GM18519 (cell line): ENCODE data around the gene NSG2.
"Not testable (repeated sequence)": the region's sequence is repeated elsewhere in the genome, so short reads cannot be mapped to it uniquely, and the experiment has no call there.

ENCODE experiments used
- ATAC-seq: cut with Tn5 transposase; IDR thresholded peaks from one replicate; pipeline ENCODE4 v1.9.1; 2021; ENCODE audit warnings: mild to moderate bottlenecking, moderate library complexity; ENCODE audit not compliant: unreplicated experiment, low FRiP score

The NSG2 gene

DNA sequence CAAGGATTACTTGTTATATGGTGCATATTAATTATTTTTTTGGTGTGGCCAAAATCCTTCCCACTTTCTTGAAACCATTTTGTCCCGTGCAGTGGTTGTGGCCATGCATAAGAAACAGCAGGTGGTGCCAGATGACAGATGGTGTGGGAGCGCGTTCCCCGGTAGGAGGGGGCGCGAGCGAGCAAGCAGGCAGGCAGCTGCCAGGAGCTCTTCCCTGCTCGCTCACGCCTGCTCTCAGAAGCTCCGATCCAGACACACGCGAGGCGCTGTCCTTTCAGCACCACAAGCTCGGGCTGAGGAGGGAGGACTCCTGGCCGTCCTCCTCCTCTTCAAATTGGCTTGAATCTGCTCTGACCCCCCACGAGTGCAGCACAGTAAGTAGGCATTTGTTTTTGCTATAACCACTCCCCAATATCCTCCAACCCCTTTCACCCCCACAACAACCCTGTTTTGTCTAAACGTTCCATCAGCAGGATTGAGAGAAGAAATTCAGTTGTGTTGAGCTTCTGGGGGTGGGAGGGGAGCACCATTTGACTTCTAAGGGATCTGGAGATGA lies at the start of gene NSG2:
NSG2 (plus strand) TSS at position 237 of the 556 bp plus-strand sequence. CDS start 1,050 bp downstream, outside the sequence.
- ATAC-seq = no peak

DNA sequence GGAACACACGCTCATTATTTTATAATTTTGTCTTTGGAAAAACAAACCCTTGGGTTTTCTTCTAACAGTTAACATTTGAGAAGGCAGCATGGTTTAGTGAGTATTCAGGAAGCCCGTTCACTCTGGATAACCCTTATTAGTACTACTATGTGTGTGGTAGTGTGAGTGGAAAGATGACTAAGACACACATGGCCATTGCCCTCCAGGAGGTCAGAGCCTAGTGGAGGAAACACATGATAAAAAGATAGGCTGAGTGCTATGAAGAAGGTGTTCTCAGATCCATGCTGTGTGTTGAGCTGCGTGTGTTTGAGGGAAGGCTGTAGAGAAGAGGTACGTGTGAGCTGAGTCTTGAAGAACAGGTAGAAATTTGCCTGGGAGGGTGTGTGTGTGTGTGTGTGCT lies 48.2 kb upstream of the NSG2 start:
- no peak for ATAC-seq

DNA sequence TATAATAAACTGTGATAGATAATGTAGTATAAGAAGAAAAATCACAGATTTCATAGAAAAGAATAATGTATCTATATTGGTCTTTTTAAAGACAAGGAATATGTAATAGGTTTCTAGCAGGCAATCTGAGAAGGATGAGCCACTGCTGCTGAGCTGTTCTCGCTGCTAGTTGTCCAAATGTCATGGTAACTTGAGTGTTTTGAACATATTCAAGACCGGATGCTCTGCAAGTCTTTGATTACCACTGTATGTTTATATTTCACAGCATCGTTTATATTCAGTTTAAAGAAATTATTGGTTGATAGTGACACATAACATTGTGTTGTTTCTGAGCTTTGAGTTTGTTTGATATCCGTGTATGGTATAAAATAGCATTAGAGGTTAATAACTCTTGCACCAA lies 47.0 kb upstream of the NSG2 start:
- no peak for ATAC-seq

DNA sequence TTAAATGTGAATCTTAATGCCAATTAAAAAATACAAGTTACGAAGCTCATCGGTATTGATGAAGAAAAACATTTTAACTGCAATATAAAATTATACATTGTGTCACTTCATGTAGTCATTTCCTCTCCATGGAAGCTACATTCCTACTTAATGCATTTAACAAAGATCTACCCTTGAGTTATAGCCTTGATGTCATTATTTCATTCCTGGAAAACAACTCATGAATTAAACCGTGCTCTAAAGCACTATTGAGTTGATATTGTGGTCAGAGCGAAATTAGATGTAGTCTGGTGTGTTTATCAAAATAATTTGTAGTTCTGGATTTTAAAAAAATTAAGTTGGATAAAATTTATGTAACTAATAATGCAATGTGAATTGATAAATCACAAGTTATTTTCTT lies 45.4 kb upstream of the NSG2 start:
- no peak for ATAC-seq

DNA sequence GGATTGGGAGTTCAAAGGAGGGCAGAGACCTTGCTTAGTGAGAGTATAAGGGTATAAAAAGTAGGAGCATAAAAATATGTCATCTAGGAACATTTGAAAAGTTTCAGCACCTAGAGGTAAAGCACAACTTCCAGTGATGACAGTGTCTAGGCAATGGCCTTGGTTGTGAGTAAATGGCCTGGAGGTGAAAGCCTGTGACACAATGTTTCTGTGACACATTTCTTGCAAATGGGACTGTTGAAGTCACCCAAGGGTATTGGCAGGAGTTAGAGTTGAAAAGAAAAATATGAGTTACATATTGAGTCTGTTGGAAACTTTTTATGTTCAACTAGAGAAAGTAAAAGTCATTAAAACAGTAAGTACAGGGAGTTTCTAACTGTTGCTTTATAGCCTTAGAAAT lies 41.7 kb upstream of the NSG2 start:
- ATAC-seq = no peak

DNA sequence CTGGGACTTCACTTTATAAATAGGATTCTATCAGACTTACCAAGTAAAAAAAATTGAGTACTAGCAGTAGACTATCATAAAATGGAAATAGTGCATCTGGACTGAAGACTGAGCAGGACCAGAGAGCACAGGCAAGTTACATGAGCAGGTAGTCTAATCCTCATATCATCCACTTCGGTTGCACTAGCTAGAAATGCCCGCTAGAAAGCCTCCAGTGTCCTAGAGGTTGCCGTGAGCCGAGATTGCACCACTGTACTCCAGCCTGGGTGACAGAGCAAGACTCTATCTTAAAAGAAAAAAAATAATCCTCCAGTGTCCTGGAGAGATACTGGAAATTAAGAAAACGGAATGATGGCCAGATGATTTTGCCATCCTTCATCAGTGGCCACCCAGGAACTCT lies 36.6 kb upstream of the NSG2 start:
- no peak for ATAC-seq

DNA sequence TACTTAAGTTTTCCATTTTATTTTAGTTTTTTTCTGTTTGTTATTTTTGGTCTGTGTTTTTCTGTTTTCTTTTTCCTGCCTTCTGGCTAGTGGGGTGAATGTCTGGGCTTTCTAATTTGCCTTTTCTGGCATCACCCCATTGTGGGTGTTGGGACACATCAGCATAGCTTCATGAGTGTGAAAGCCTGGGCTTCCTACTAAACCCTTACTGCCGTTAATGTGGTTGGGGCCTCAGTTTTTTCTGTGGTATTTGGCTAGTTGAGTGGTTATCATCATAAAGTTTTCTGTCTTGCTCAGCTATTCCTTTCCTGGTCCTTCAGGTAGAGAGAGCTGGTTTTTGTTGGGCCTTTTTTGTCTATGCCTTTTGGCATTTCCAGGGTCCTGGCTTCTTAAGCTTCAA lies 35.1 kb upstream of the NSG2 start:
- no peak for ATAC-seq

DNA sequence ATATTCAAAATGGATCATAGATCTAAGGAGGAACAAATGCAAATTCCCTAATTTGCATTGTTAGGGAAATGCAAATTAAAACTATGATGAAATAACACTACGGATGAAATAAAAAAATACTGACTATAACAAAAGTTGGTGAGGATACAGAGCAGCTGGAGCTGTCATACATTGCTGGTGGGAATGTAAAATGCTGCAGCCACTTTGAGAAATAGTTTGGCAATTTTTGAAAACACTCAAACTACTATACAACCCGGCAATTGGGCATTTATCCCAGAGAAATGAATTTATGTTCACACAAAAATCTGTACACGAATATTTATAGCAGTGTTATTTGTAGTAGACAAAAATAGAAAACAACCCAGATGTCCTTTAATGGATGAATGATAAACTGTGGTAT lies 34.1 kb upstream of the NSG2 start:
- no peak for ATAC-seq

DNA sequence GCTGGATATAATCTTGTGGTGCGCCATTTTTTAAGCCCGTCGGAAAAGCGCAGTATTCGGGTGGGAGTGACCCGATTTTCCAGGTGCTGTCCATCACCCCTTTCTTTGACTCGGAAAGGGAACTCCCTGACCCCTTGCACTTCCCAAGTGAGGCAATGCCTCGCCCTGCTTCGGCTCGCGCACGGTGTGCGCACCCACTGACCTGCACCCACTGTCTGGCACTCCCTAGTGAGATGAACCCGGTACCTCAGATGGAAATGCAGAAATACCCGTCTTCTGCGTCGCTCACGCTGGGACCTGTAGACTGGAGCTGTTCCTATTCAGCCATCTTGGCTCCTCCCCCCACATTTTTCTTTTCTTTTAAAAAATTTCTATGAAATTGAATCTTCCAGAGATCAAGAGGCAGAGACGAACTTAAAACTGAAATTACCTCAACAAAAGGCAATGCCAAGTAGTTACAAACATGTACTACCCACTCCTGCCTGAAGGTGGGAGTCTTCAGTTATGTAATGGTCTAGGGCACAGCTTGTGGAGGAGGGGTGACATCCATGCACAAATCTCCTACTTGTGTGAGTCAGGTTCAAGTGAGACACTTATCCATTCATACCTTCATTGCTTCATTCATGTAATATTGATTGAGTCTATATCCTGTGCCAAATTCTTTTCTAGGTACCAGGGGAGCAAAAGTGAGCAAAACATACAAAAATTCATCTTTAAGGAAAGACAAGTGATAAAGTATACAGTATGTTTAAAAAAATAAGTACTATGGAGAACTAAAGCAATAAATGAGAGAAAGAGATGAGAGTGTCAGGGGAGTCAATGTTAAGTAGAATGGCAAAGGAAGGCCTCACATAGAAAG lies 25.2 kb upstream of the NSG2 start:
- ATAC-seq = not testable (repeated sequence)

DNA sequence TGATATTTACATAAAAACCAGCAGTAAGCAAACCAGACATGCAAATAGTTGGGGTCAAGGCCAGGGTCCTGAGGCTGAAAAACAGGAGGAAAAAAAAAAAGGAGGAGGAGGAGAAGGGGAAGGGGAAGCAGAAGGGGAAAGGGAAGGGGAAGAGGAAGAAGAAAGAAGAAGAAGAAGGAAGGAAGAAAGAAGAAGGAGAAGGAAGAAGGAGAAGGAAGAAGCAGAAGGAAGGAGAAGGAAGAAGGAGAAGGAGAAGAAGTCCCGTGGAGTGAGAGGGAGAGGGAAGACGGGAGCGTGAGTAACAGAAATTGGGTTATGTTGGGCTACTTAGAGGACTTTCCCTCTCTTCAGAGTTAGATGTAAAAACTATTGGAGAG lies 24.6 kb upstream of the NSG2 start:
- no peak for ATAC-seq

DNA sequence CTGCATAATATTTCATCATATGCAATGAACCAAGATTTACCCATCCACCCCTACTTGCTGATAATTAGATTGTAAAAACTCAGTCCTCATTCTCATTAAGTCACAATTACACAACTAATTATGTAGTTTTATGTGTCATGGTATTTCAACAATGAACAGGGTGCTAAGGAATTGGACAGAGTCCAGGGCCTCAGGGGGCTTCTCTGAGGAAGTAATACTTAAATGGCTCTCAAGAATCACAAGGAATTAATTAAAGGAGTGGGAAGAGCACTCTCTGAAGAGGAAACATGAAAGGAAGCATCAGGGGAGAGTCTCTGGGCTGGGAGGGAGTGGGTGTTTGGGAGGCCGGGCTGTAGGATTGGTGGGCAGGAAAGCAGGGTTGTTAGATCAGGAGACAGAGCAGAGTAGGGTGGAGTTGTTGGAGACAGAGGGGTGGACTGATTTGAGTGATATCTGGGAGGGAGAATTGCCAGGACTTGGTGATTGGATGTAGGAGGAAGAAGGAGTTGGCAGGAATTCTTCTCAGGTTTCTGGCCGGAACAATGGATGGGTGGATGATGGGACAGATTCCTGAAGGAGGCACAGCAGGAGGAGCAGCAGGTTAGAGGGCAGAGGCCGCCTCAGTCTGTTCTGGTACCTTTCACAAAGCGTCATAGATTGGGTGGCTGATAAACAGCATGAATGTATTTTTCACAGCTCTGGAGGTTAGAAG lies 23.0 kb upstream of the NSG2 start:
- ATAC-seq = no peak

DNA sequence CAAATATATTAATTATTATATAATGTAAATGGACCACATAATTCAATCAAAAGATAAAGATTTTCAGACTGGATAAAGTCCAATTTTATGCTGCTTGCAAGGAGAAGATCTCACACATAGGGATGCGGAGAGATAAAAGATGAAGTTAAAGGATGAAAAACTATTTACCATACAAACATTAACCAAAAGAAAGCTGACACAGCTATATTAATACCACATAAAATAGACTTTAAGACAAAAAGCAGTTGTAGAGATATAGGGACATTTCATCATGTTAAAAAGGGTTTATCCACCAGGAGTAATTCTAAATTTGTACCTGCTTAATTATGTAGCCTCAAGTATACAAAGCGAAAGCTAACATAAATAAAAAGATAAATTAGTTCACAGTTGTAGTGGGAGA lies 15.2 kb upstream of the NSG2 start:
- ATAC-seq = no peak

DNA sequence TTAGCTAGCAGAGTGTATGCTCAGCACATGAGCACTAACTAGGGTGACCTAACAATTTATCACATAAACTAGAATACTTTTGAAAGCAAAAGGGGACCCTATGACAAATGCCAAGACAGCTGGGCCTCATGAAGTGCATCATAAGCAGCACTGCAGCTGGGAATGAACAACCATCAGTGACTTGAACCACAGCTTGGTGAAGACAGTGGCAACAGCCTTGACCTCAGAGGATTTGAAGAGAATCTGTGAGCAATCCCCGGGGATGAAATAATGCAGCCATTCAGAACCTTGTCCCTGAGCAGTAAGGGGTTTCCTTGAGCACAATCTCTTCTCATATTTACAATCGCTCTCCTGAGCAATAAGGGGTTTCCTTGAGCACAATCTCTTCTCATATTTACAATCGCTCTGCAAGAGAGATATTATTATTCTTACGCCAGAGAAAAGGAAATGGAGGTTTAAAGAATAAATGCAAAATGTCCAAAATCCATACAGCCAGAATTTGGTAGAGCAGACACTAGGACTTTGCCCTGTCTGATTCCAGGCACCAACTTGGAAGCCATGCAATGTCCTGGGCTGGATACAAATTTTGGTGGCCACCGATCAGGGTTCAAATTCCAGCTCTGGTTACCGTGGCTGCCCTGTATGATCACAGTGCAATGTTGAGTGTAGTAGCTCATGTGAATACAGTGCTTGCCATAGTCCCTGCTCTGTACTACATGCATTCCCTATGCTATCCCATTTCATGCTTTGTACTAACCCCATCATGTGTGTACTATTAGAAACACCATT lies 846 bp upstream of the NSG2 start:
- no peak for ATAC-seq

DNA sequence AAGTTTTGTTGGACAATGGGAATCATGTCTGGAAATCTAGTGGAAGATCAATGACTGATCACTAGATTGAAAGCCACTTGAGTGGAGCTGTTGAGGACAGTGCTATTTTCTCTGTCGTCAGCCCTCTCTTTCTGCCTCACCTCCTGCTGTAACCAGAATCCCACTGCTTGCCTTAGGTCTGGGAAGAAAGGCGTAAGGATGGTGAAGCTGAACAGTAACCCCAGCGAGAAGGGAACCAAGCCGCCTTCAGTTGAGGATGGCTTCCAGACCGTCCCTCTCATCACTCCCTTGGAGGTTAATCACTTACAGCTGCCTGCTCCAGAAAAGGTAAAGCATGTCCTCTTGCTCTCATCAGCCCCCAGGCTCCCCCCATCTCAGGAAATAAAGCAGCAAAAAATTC lies 1.1 kb downstream of the NSG2 start:
- no peak for ATAC-seq

DNA sequence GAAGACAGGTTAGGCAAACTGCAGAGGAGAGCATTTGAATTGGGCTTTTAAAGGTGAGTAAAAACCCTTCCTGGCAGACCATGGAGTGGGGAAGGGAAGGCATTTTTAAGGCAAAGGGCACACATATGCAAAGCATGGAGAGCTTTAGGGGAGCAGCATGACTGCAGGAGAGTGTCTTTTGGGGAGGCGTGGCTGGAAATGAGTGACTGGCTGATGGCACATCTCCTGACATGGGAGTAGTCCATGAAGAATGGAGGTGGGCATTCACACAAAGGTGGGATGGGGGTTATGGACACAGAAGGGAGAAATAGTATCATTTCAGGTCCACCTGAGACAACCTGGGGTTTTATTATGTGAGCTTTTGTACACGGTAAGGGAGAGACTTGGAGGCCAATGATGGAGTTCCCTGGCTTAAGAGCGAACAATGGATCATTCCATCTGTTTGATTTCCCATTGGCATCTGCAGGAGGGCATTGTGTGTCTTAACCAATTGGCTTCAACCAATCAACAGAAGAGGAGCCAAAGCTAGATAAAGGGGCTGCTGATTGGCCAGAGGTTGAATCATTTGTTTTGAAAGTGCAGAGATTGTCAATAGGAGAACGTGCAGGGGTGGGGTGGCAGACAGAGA lies 2.1 kb downstream of the NSG2 start:
- no peak for ATAC-seq

DNA sequence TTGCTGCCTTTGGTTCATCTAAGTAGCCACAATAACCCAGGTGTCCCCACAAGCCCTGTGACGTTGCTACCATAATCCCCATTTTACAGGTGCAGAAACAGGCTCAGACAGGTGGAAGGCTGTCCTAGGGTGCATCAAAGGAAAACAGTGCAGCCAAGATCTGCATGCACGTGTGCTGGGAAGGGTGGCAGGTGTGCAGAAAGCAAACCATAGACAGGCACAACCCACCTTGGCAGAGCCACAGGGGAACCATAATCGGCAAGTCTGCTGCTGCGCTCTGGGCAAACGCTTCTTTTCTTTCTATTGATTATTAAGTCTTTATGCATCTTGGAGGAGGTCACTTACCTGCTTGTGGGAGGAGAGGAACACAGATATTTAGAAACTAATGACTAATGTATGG lies 7.1 kb downstream of the NSG2 start:
- ATAC-seq = no peak

DNA sequence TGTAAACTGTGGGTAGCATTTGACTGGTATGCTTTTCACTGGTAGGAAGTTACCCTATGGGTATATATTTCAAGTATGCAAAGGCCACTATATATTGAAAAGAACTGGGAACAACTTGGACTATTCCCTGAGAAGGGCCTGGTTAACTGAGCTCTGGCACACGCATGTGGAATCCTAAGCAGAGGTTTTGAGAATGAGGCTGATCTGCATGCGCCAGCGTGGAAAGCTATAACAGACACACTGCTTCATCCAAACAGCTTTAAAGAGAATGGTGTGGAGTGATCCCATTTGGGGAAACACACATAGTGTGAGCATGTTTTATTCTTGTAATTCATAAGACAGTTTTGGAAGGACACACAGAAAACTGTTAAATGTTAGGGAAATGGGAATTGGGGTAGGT lies 8.4 kb downstream of the NSG2 start:
- no peak for ATAC-seq

DNA sequence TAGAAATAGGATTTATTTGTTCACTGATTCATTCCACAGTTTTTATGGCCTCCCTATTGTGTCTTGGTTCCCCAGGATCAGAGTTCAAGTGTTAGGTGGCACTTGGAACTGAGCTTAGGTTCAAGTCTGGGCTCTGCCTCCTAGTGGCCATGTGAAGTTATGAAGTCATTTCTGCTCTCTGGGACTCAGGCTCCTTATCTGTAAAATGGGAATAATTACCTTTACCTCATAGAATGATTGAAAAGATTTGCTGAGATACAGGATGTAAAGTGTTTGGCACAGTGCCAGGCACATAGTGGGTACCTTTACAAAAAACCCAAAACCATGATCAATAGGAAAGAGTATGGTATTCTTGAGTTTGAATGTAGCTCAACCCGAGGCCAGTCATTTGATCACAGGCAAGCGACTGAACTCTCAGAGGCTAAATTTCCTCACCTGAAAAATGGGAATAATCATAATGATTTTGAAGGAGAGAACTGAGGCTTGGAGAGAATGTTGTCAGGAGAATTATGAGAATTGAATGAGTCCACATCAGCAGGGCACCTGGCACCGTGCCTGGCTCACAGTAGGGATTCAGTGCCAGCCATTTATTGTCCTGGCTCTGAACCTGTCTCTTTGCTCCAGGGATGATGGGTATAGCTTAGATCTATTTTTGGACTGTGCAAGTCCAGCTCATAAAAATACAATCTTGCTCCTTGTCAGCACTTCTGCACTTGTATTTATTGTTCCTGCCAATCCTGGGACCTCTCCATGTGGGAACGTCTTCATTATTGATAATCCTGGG lies 10.8 kb downstream of the NSG2 start:
- no peak for ATAC-seq

DNA sequence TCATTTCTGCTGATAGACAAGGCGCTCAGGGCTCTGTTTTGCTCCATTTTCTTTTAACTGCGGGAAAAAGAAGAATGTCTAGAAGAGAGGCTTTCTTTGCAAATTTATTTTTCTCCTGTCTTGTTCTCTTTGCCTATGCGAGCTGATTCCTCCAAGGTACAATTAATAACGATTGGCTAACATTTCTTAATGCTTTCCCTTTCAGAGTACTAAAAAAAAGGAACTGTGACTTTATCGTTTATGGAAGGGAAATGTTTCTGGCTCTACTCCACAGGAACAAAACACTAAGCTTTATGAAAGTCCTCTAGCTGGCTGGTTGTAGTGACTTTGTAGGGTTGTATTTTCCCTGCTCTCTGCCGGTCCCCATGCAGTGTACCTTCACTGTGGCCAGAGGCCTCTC lies 11.7 kb downstream of the NSG2 start:
- no peak for ATAC-seq
